ENCODE data around the gene OSBPL7. TPM values are rescaled to one million over a fixed set of nuclear protein-coding genes. Genes with fewer than 3 reads are reported as not detected.

Gene OSBPL7
- total RNA-seq, 4 donors from 2014 or later = 0.89 to 4.6 (median 1.6) TPM

- Histone ChIP-seq H3K9me3 (no peaks in the 10 kb centered on the region), H3K4me3 (no peak overlapping the region), H3K27me3 (peaks cover 0 to under 1% (median 0%) of the 10 kb centered on the region in 3 donors), H3K36me3 (peaks cover 0 to 11% of the 10 kb centered on the region in 2 donors), H3K4me1 (peaks cover 10 to 13% of the 10 kb centered on the region in 2 donors), H3K27ac (no peak overlapping the region)
- TF ChIP-seq CTCF (IDR thresholded peaks at IDR 0.05 in 4 of 5, conservative IDR thresholded peaks at IDR 0.05 in 1 of 5) (no peak), POLR2A (IDR thresholded peaks at IDR 0.05) (no peak)
- no peak for ATAC-seq
- intact Hi-C loops (cut with DNase I; ENCODE audit: low total_unique reads) = no loop called here
- in situ Hi-C loops (cut with MboI; ENCODE audit: low sequenced_read_pairs in 4 of 4) = loop anchor here in 1 of 4 donors (25.0 kb wide), 1 partner anchor 298 kb away; no protein-coding TSS in a partner anchor
- DNase-seq = no peak
These were observed 17.5 kb upstream of the OSBPL7 start for GRCh38 chr17:47839071-47839470.

GRCh38 chr17:47838636-47839035 lies 17.0 kb upstream of the OSBPL7 start:
- Histone ChIP-seq H3K27ac (no peak overlapping the region), H3K36me3 (peaks cover 0 to 11% of the 10 kb centered on the region in 2 donors), H3K4me3 (no peak overlapping the region), H3K4me1 (peaks cover 10 to 13% of the 10 kb centered on the region in 2 donors), H3K9me3 (no peaks in the 10 kb centered on the region), H3K27me3 (no peaks in the 10 kb centered on the region)
- no peak for ATAC-seq
- TF ChIP-seq POLR2A (IDR thresholded peaks at IDR 0.05) (no peak), CTCF (IDR thresholded peaks at IDR 0.05 in 4 of 5, conservative IDR thresholded peaks at IDR 0.05 in 1 of 5) (no peak)
- intact Hi-C loops (cut with DNase I; ENCODE audit: low total_unique reads) (no loop called here), in situ Hi-C loops (cut with MboI; ENCODE audit: low sequenced_read_pairs in 4 of 4) (loop anchor here in 1 of 4 donors (25.0 kb wide), 1 partner anchor 299 kb away; no protein-coding TSS in a partner anchor)
- no peak for DNase-seq

GRCh38 chr17:47837401-47838039 lies 15.9 kb upstream of the OSBPL7 start:
- Histone ChIP-seq H3K27ac (no peak overlapping the region), H3K36me3 (peaks cover 0 to 11% of the 10 kb centered on the region in 2 donors), H3K4me3 (no peak overlapping the region), H3K9me3 (no peaks in the 10 kb centered on the region), H3K4me1 (peaks cover 10 to 13% of the 10 kb centered on the region in 2 donors), H3K27me3 (no peaks in the 10 kb centered on the region)
- intact Hi-C loops (cut with DNase I; ENCODE audit: low total_unique reads) (no loop called here), in situ Hi-C loops (cut with MboI; ENCODE audit: low sequenced_read_pairs in 4 of 4) (loop anchor here in 1 of 4 donors (25.0 kb wide), 1 partner anchor 300 kb away; no protein-coding TSS in a partner anchor)
- DNase-seq (no peak), ATAC-seq (no peak)
- TF ChIP-seq POLR2A (IDR thresholded peaks at IDR 0.05) = no peak
- no peak for TF ChIP-seq CTCF (IDR thresholded peaks at IDR 0.05 in 4 of 5, conservative IDR thresholded peaks at IDR 0.05 in 1 of 5)

- Histone ChIP-seq H3K4me1 (peaks cover 15 to 19% of the 10 kb centered on the region in 2 donors), H3K4me3 (no peak overlapping the region), H3K27ac (no peak overlapping the region), H3K9me3 (no peaks in the 10 kb centered on the region), H3K36me3 (peaks cover 0 to 11% of the 10 kb centered on the region in 2 donors), H3K27me3 (no peaks in the 10 kb centered on the region)
- intact Hi-C loops (cut with DNase I; ENCODE audit: low total_unique reads) (no loop called here), in situ Hi-C loops (cut with MboI; ENCODE audit: low sequenced_read_pairs in 4 of 4) (loop anchor here in 1 of 4 donors (25.0 kb wide), 1 partner anchor 301 kb away; no protein-coding TSS in a partner anchor)
- DNase-seq (no peak), ATAC-seq (no peak)
- no peak for TF ChIP-seq CTCF (IDR thresholded peaks at IDR 0.05 in 4 of 5, conservative IDR thresholded peaks at IDR 0.05 in 1 of 5)
- no peak for TF ChIP-seq POLR2A (IDR thresholded peaks at IDR 0.05)
These were observed 15.0 kb upstream of the OSBPL7 start for GRCh38 chr17:47836601-47837000.
